ENCODE data around the gene FAM174B.

The FAM174B gene

GRCh38 chr15:92636908-92637481 lies 18.6 kb downstream of the FAM174B start:
- Histone ChIP-seq H3K4me2 (ENCODE audit: low read depth, low read length, poor library complexity, severe bottlenecking) (no peak overlapping the region), H2AFZ (ENCODE audit: low read length) (no peak overlapping the region), H3K27me3 (ENCODE audit: insufficient read depth, low read length, poor library complexity, severe bottlenecking) (no peaks in the 10 kb centered on the region), H3K36me3 (ENCODE audit: insufficient read depth, low read length) (no peaks in the 10 kb centered on the region), H3K9me3 (ENCODE audit: insufficient read depth, low read depth, low read length) (no peaks in the 10 kb centered on the region), H3K79me2 (ENCODE audit: insufficient read depth, low read length) (no peaks in the 10 kb centered on the region), H3K4me3 (ENCODE audit: low read length, poor library complexity, severe bottlenecking) (no peak overlapping the region), H3F3A (ENCODE audit: low read depth) (no peaks in the 10 kb centered on the region), H3K9ac (ENCODE audit: low read depth, low read length, poor library complexity, severe bottlenecking) (no peak overlapping the region), H3K4me1 (ENCODE audit: insufficient read depth, low read length, poor library complexity, severe bottlenecking) (no peaks in the 10 kb centered on the region), H4K20me1 (ENCODE audit: insufficient read depth, low read length, poor library complexity, severe bottlenecking) (no peaks in the 10 kb centered on the region), H3K9me2 (replicated peaks; ENCODE audit: low read depth, low read length) (no peaks in the 10 kb centered on the region)
- TF ChIP-seq CTCF (conservative IDR thresholded peaks at IDR 0.05; ENCODE audit: low read length) (no peak), EZH2phosphoT487 (IDR thresholded peaks at IDR 0.05; ENCODE audit: borderline replicate concordance) (no peak)

GRCh38 chr15:92636401-92636907 lies 19.1 kb downstream of the FAM174B start:
- H2AFZ ChIP-seq (ENCODE audit: low read length): no peak overlapping the region
- no peaks in the 10 kb centered on the region for H4K20me1 ChIP-seq (ENCODE audit: insufficient read depth, low read length, poor library complexity, severe bottlenecking)
- H3K36me3 ChIP-seq (ENCODE audit: insufficient read depth, low read length): no peaks in the 10 kb centered on the region
- no peaks in the 10 kb centered on the region for H3K27me3 ChIP-seq (ENCODE audit: insufficient read depth, low read length, poor library complexity, severe bottlenecking)
- H3K4me3 ChIP-seq (ENCODE audit: low read length, poor library complexity, severe bottlenecking): no peak overlapping the region
- no peak for TF ChIP-seq EZH2phosphoT487 (IDR thresholded peaks at IDR 0.05; ENCODE audit: borderline replicate concordance)
- TF ChIP-seq CTCF (conservative IDR thresholded peaks at IDR 0.05; ENCODE audit: low read length): no peak
- H3F3A ChIP-seq (ENCODE audit: low read depth): no peaks in the 10 kb centered on the region
- H3K9ac ChIP-seq (ENCODE audit: low read depth, low read length, poor library complexity, severe bottlenecking): no peak overlapping the region
- H3K9me3 ChIP-seq (ENCODE audit: insufficient read depth, low read depth, low read length): no peaks in the 10 kb centered on the region
- no peaks in the 10 kb centered on the region for H3K9me2 ChIP-seq (replicated peaks; ENCODE audit: low read depth, low read length)
- H3K79me2 ChIP-seq (ENCODE audit: insufficient read depth, low read length): no peaks in the 10 kb centered on the region
- no peak overlapping the region for H3K4me2 ChIP-seq (ENCODE audit: low read depth, low read length, poor library complexity, severe bottlenecking)
- H3K4me1 ChIP-seq (ENCODE audit: insufficient read depth, low read length, poor library complexity, severe bottlenecking): no peaks in the 10 kb centered on the region

- Histone ChIP-seq H3K9me3 (ENCODE audit: insufficient read depth, low read depth, low read length) (no peaks in the 10 kb centered on the region), H3K79me2 (ENCODE audit: insufficient read depth, low read length) (no peaks in the 10 kb centered on the region), H3K4me2 (ENCODE audit: low read depth, low read length, poor library complexity, severe bottlenecking) (no peak overlapping the region)
Measured at GRCh38 chr15:92634671-92635201, 20.8 kb downstream of the FAM174B start.

More at GRCh38 chr15:92634671-92635201, 20.8 kb downstream of the FAM174B start:
- H3K36me3 ChIP-seq (ENCODE audit: insufficient read depth, low read length): no peaks in the 10 kb centered on the region
- H4K20me1 ChIP-seq (ENCODE audit: insufficient read depth, low read length, poor library complexity, severe bottlenecking): no peaks in the 10 kb centered on the region
- H3K9ac ChIP-seq (ENCODE audit: low read depth, low read length, poor library complexity, severe bottlenecking): no peak overlapping the region
- no peaks in the 10 kb centered on the region for H3K9me2 ChIP-seq (replicated peaks; ENCODE audit: low read depth, low read length)
- H3K27me3 ChIP-seq (ENCODE audit: insufficient read depth, low read length, poor library complexity, severe bottlenecking): no peaks in the 10 kb centered on the region
- no peaks in the 10 kb centered on the region for H3K4me1 ChIP-seq (ENCODE audit: insufficient read depth, low read length, poor library complexity, severe bottlenecking)
- H3F3A ChIP-seq (ENCODE audit: low read depth): no peaks in the 10 kb centered on the region
- no peak overlapping the region for H3K4me3 ChIP-seq (ENCODE audit: low read length, poor library complexity, severe bottlenecking)
- no peak overlapping the region for H2AFZ ChIP-seq (ENCODE audit: low read length)
- TF ChIP-seq CTCF (conservative IDR thresholded peaks at IDR 0.05; ENCODE audit: low read length) (no peak), EZH2phosphoT487 (IDR thresholded peaks at IDR 0.05; ENCODE audit: borderline replicate concordance) (no peak)
